Muscle of back (tissue), 11 donors: ENCODE measurements around the gene SLC5A6. TPM values are rescaled to one million over a fixed set of nuclear protein-coding genes. Genes with fewer than 3 reads are reported as not detected.
"Not testable (repeated sequence)": the region's sequence is repeated elsewhere in the genome, so short reads cannot be mapped to it uniquely, and the experiment has no call there.

Experiments used
- DNase-seq, 3 donors: peaks; one replicate each; pipeline versions ENCODE4 v3.0.0 to v3.0.0-alpha.2; 2013
- polyA plus RNA-seq, 10 donors: library from polyadenylated mRNA; unstranded; fragments of 120-200 nt; gene quantifications; one replicate each; pipeline ENCODE4 v1.2.1, GENCODE V29; 2013; ENCODE audit not compliant: insufficient read length in 10 of 10

Gene SLC5A6
- polyA plus RNA-seq, 10 donors, result 13.4 to 25.8 (median 18.6) TPM

GRCh38 chr2:27175781-27176180 lies 36.3 kb downstream of the SLC5A6 start:
- not testable (repeated sequence) for DNase-seq

- DNase-seq, result no peak
Measured at GRCh38 chr2:27175330-27175729, 36.7 kb downstream of the SLC5A6 start.

GRCh38 chr2:27174638-27175037 lies 37.4 kb downstream of the SLC5A6 start:
- DNase-seq, result no peak

GRCh38 chr2:27171351-27171848 lies 40.7 kb downstream of the SLC5A6 start:
- DNase-seq, result no peak

- no peak for DNase-seq
Measured at GRCh38 chr2:27170581-27171337, 41.3 kb downstream of the SLC5A6 start.

- no peak for DNase-seq
Measured at GRCh38 chr2:27164960-27165763, 46.9 kb downstream of the SLC5A6 start.

GRCh38 chr2:27162151-27163121 lies 49.6 kb downstream of the SLC5A6 start:
- DNase-seq, result no peak

- DNase-seq, result no peak
Measured at GRCh38 chr2:27160191-27160590, 51.9 kb downstream of the SLC5A6 start.

- DNase-seq, result no peak
Measured at GRCh38 chr2:27159271-27159670, 52.8 kb downstream of the SLC5A6 start.

GRCh38 chr2:27158468-27158867 lies 53.6 kb downstream of the SLC5A6 start:
- DNase-seq, result no peak

GRCh38 chr2:27155069-27155520 lies 57.0 kb downstream of the SLC5A6 start:
- peak in 1 of 3 donors; percentile 7 for DNase-seq

GRCh38 chr2:27154488-27154887 lies 57.6 kb downstream of the SLC5A6 start:
- DNase-seq, result peak in 1 of 3 donors; percentile 46

GRCh38 chr2:27152796-27153464 lies 59.1 kb downstream of the SLC5A6 start:
- DNase-seq, result no peak

GRCh38 chr2:27152102-27152795 lies 59.8 kb downstream of the SLC5A6 start:
- no peak for DNase-seq

- no peak for DNase-seq
Measured at GRCh38 chr2:27150639-27151230, 61.3 kb downstream of the SLC5A6 start.
